ENCODE results near the gene CDC42EP4. TPM values are rescaled to one million over a fixed set of nuclear protein-coding genes. Genes with fewer than 3 reads are reported as not detected.
"Not testable (repeated sequence)": the region's sequence is repeated elsewhere in the genome, so short reads cannot be mapped to it uniquely, and the experiment has no call there.

Gene CDC42EP4
- total RNA-seq, 2 donors from 2014 or later: 35.4 to 56.0 TPM

DNA sequence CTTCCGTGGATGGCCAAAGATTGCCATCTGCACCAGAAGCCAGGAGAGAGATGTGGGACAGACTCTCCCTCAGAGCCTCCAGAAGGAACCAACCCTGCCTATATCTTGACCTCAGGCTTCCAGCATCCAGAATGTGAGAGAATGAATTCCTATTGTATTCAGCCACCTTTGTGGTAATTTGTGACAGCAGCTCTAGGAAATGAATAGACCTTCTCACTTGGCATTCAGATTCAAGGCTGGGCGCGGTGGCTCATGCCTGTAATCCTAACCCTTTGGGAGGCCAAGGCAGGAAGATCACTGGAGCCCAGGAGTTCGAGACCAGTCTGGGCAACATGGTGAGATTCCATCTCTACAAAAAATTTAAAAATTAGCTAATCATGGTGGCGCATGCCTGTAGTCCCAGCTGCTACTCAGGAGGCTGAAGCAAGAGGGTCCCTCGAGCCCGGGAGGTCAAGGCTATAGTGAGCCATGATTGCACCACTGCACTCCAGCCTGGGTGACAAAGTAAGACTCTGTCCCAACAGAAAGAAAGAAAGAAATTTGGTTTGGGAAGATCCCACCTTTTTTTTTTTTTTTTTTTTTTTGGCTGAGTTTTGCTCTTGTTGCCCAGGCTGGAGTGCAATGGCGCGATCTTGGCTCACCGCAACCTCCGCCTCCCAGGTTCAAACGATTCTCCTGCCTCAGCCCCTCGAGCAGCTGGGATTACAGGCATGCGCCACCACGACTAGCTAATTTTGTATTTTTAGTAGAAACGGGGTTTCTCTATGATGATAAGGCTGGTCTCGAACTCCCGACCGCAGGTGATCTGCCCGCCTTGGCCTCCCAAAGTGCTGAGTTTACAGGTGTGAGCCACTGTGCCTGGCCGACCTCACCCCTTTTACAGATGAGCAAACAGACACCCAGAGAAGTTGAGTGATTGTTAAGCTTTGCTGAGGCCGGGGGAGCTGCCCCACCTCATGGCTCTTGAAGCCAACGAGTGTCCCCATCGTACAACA, 45.9 kb downstream of the CDC42EP4 start:
- Histone ChIP-seq H3K9me3 (no peaks in the 10 kb centered on the region), H3K27ac (no peak overlapping the region), H3K4me3 (no peak overlapping the region), H3K4me1 (no peaks in the 10 kb centered on the region), H3K27me3 (no peaks in the 10 kb centered on the region), H3K36me3 (no peaks in the 10 kb centered on the region)
- TF ChIP-seq, protein P1, sequence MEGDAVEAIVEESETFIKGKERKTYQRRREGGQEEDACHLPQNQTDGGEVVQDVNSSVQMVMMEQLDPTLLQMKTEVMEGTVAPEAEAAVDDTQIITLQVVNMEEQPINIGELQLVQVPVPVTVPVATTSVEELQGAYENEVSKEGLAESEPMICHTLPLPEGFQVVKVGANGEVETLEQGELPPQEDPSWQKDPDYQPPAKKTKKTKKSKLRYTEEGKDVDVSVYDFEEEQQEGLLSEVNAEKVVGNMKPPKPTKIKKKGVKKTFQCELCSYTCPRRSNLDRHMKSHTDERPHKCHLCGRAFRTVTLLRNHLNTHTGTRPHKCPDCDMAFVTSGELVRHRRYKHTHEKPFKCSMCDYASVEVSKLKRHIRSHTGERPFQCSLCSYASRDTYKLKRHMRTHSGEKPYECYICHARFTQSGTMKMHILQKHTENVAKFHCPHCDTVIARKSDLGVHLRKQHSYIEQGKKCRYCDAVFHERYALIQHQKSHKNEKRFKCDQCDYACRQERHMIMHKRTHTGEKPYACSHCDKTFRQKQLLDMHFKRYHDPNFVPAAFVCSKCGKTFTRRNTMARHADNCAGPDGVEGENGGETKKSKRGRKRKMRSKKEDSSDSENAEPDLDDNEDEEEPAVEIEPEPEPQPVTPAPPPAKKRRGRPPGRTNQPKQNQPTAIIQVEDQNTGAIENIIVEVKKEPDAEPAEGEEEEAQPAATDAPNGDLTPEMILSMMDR (IDR thresholded peaks at IDR 0.05): no peak
- DNase-seq (ENCODE audit: low spot score): no peak

DNA sequence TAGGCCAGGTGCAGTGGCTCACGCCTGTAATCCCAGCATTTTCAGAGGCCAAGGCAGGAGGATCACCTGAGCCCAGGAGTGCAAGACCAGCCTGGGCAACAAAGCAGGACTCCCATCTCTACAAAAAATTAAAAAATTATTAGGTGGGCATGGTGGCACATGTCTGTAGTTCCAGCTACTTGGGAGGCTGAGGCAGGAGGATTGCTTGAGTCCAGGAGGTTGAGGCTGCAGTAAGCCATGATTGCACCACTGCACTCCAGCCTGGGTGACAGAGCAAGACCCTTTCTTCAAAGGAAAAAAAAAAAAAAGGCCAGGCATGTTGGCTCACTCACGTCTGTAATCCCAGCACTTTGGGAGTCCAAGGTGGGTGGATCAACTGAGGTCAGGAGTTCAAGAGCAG, 47.4 kb downstream of the CDC42EP4 start:
- not testable (repeated sequence) for H3K27ac ChIP-seq; H3K9me3 ChIP-seq; H3K4me3 ChIP-seq; H3K36me3 ChIP-seq; H3K27me3 ChIP-seq; DNase-seq (ENCODE audit: low spot score); H3K4me1 ChIP-seq

DNA sequence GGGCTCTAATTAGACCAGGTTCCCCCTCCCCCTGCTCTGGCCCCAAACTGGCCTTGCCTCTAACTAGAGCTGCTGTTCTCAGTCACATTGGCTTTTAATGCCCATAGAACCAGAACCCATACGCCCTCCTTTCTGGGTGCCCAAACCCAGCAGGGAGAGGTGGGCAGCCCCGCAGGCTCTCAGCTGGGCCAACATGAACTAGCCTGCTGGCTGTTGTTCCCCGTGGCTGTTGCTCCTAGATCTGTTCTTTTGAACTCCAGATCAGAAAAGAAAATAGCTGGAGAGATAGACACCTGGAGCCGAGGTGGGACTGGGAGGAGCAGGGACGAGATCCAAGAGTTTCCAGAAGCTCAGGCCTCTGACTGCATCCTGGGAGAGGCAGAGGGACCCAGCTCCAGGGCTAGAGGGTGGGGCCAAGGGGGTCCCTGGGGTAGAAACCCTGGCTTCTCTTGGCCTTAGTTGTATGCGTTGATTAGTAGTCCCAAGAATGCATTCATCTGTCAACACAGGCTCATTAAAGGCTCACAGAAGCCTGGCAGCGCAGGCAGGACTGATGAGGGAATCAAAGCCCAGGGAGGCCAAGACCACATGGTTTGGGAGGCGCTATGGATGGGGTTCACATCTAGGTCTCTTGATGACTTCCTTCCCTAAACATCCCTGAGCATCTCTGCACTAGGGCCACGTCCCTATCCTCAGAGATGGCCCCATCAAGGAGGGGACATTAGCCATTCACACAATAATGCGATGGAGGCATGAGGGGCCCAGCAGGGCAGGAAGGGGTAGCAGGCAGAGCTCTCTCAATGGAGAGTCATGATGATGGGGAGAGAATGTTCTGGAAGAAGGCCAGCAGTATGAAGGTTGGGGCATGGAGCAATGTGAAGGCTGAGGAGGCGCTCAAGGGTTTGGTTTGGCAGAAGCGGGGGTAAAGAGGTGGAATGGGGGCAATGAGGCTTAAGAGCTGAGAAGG, 48.8 kb downstream of the CDC42EP4 start:
- no peak for DNase-seq (ENCODE audit: low spot score)
- Histone ChIP-seq H3K27ac (no peak overlapping the region), H3K27me3 (no peaks in the 10 kb centered on the region), H3K9me3 (no peaks in the 10 kb centered on the region), H3K4me1 (no peaks in the 10 kb centered on the region), H3K36me3 (no peaks in the 10 kb centered on the region), H3K4me3 (no peak overlapping the region)
- TF ChIP-seq, protein P1 (IDR thresholded peaks at IDR 0.05): no peak

GRCh38 chr17:73261952-73262675, 49.7 kb downstream of the CDC42EP4 start:
- H3K9me3 ChIP-seq: no peaks in the 10 kb centered on the region
- no peaks in the 10 kb centered on the region for H3K27me3 ChIP-seq
- TF ChIP-seq, protein P1 (IDR thresholded peaks at IDR 0.05): no peak
- H3K4me1 ChIP-seq: no peaks in the 10 kb centered on the region
- H3K27ac ChIP-seq: no peak overlapping the region
- no peak for DNase-seq (ENCODE audit: low spot score)
- no peaks in the 10 kb centered on the region for H3K36me3 ChIP-seq
- no peak overlapping the region for H3K4me3 ChIP-seq

DNA sequence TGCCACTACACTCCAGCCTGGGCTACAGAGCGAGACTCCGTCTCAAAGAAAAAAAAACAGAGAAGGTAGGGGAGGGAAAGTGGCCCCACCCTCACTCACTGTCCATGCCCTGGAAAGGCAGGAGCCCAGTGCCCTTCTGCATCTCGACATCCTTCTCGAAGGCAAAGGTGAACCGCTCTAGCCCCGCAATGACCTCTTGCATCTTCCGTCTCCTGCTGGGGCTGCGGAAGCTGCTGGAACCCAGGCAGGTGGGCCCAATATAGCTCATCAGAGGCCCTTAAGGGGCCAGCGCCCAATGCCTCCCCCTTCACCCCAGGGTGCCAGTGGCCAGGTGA, 50.2 kb downstream of the CDC42EP4 start, which contains the start of gene CPSF4L:
Gene CPSF4L (minus strand): TSS at position 264 of the 335 bp plus-strand sequence. CDS start 62 bp downstream, at position 202.
- no peak for DNase-seq (ENCODE audit: low spot score)
- Histone ChIP-seq H3K4me3 (no peak within 1 kb of the TSS), H3K27ac (no peak within 1 kb of the TSS), H3K4me1 (no peaks in the 10 kb centered on the region), H3K36me3 (no peaks in the 10 kb centered on the region), H3K27me3 (no peaks in the 10 kb centered on the region), H3K9me3 (no peaks in the 10 kb centered on the region)
- TF ChIP-seq, protein P1 (IDR thresholded peaks at IDR 0.05): no peak

Data from right atrium auricular region (tissue), 2 donors.